DND-41 (cell line): ENCODE data around the gene CD320.

Source experiments
- CTCF ChIP-seq: IDR thresholded peaks from 2 replicates; pipeline ENCODE4 v1.5.1; 2012; ENCODE audit warnings: borderline replicate concordance, low read length, moderate library complexity, mild to moderate bottlenecking; ENCODE audit not compliant: poor library complexity, severe bottlenecking; ENCODE audit errors: extremely low read depth
- EZH2 ChIP-seq: IDR thresholded peaks from 3 replicates; pipeline ENCODE4 v1.6.1; 2012; ENCODE audit warnings: borderline replicate concordance, low read depth, mild to moderate bottlenecking, moderate library complexity, low read length, inconsistent platforms; ENCODE audit not compliant: severe bottlenecking

DNA sequence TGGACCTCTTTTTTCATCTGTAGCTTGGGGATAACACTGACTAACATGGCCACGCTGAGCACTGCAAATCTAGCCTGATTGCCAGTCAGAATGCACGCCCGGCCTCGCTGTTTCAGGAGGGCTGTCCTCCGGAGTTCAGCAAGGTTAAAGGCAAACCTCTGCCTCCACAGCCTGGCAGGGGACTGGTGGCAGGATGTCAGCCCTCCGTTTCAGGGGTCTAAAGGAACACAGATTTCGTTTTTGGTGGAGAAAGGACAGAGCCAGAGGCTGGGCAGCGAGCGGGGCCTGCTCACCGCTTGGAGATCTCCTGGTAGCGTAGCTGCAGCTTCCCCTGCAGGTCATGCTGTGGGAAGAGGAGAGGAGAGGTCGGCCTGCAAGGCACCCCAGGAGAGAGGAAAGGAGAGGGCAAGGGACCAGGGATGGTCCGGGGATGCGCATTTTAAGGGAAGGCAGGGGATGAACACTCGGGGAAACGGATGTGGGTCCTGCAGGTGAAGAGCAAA is 12.5 kb upstream of the CD320 start:
- TF ChIP-seq EZH2 (no peak), CTCF (no peak)
